Endodermal cell (in vitro differentiated cells): ENCODE measurements around the gene FBXL16. TPM values are rescaled to one million over a fixed set of nuclear protein-coding genes. Genes with fewer than 3 reads are reported as not detected.

Source experiments
- DNase-seq: peaks from one replicate; pipeline ENCODE4 v3.0.0-alpha.2; 2017
- H3K27ac ChIP-seq: 2 replicates; pipeline ENCODE4 v1.5.1; 2013; ENCODE audit warnings: mild to moderate bottlenecking, low read depth, low read length, moderate library complexity
- H3K27me3 ChIP-seq: 2 replicates; pipeline ENCODE4 v1.6.1; 2013; ENCODE audit warnings: mild to moderate bottlenecking, low read length, moderate library complexity; ENCODE audit not compliant: insufficient read depth, control insufficient read depth, poor library complexity, severe bottlenecking
- H3K36me3 ChIP-seq: 2 replicates; pipeline ENCODE4 v1.7.0; 2013; ENCODE audit warnings: mild to moderate bottlenecking, low read length, moderate library complexity; ENCODE audit not compliant: control insufficient read depth, insufficient read depth
- H3K4me1 ChIP-seq: one replicate; pipeline ENCODE4 v1.7.0; 2013; ENCODE audit warnings: low read length; ENCODE audit not compliant: control insufficient read depth, insufficient read depth
- H3K4me3 ChIP-seq: 2 replicates; pipeline ENCODE4 v1.5.1; 2013; ENCODE audit warnings: mild to moderate bottlenecking, low read length, moderate library complexity
- H3K9ac ChIP-seq: 2 replicates; pipeline ENCODE4 v1.6.1; 2013; ENCODE audit warnings: mild to moderate bottlenecking, low read length, moderate library complexity; ENCODE audit not compliant: poor library complexity, severe bottlenecking; ENCODE audit errors: extremely low read depth
- H3K9me3 ChIP-seq: 2 replicates; pipeline ENCODE4 v1.6.1; 2013; ENCODE audit warnings: mild to moderate bottlenecking, low read length, moderate library complexity; ENCODE audit not compliant: control insufficient read depth
- H3K27ac Mint-ChIP-seq: 2 replicates; pipeline ENCODE4 v1.8.0; 2020; ENCODE audit warnings: mixed read lengths
- H3K27me3 Mint-ChIP-seq: 2 replicates; pipeline ENCODE4 v1.8.0; 2021; ENCODE audit warnings: mild to moderate bottlenecking, mixed read lengths; ENCODE audit not compliant: insufficient read depth
- H3K36me3 Mint-ChIP-seq: 2 replicates; pipeline ENCODE4 v1.8.0; 2020; ENCODE audit warnings: low read depth, mixed read lengths
- H3K4me1 Mint-ChIP-seq: 2 replicates; pipeline ENCODE4 v1.8.0; 2020; ENCODE audit warnings: mixed read lengths
- H3K4me3 Mint-ChIP-seq: 2 replicates; pipeline ENCODE4 v1.8.0; 2020; ENCODE audit warnings: mild to moderate bottlenecking, moderate library complexity, mixed read lengths
- H3K9me3 Mint-ChIP-seq: 2 replicates; pipeline ENCODE4 v1.8.0; 2020; ENCODE audit warnings: mild to moderate bottlenecking, mixed read lengths
- CTCF ChIP-seq: fragments of 200-600 bp; sonication (generic); conservative IDR thresholded peaks from 2 replicates; pipeline ENCODE4 v1.5.0; 2021; ENCODE audit warnings: antibody characterized with exemption, mild to moderate bottlenecking
- WGBS, 2 experiments: methylation state at CpG; one replicate each; pipeline versions ENCODE4 v1.1.5 to v1.1.7; 2013; ENCODE audit warnings: missing lambda C conversion rate in 2 of 2, mixed read lengths in 1 of 2; ENCODE audit not compliant: insufficient coverage in 1 of 2, insufficient read length in 1 of 2; 5-methylcytosine and 5-hydroxymethylcytosine counted together
- total RNA-seq, 2 donors: library from RNA; stranded (reverse); fragmentation: NEBNext Ultra II Directional in 1 of 2; extraction: Animal tissue kit (Norgen Biotek cat#: 25700) in 1 of 2; gene quantifications; 2 replicates in 1 of 2; 3 replicates in 1 of 2; pipeline ENCODE4 v1.2.1, GENCODE V29; 2021

Gene FBXL16
- total RNA-seq, 2 donors from 2014 or later, result 0.38 to 2.2 TPM

DNA sequence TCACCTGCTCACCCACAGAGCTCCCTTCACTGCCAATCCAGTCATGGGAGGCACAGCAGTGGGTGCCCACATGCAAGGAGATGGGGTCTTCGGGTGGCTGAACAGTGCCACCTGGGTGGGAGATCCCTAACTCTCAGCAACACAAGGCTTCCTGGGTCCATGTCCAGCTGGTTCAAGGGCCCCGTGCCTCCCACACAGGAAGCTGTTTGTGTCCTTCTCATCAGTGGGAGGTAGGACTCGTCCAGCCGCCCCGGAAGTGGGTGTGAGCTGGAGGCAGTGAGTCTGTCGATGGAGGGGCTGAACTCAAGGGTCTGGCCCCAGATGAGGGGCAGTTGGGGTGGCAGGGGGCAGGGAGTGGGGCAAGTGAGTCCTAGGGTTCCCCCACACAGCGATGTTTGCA, 1.6 kb downstream of the FBXL16 start:
- Histone ChIP-seq H3K9ac (no peak overlapping the region), H3K36me3 (no peaks in the 10 kb centered on the region), H3K4me1 (no peaks in the 10 kb centered on the region), H3K27ac (no peak overlapping the region), H3K4me3 (no peak overlapping the region), H3K27me3 (peaks cover 92% of the 10 kb centered on the region), H3K9me3 (no peaks in the 10 kb centered on the region)
- TF ChIP-seq CTCF, result no peak
- no peak overlapping the region for H3K27ac Mint-ChIP-seq
- H3K9me3 Mint-ChIP-seq, result no peaks in the 10 kb centered on the region
- no peaks in the 10 kb centered on the region for H3K36me3 Mint-ChIP-seq
- peaks cover 87% of the 10 kb centered on the region for H3K27me3 Mint-ChIP-seq
- DNase-seq, result no peak
- no peaks in the 10 kb centered on the region for H3K4me1 Mint-ChIP-seq
- 81% methylated on average over 7 of the region's 7 CpGs; no CpG with 5 or more reads in 1 of the 2 experiments for WGBS, 2 experiments
- H3K4me3 Mint-ChIP-seq, result no peak overlapping the region

DNA sequence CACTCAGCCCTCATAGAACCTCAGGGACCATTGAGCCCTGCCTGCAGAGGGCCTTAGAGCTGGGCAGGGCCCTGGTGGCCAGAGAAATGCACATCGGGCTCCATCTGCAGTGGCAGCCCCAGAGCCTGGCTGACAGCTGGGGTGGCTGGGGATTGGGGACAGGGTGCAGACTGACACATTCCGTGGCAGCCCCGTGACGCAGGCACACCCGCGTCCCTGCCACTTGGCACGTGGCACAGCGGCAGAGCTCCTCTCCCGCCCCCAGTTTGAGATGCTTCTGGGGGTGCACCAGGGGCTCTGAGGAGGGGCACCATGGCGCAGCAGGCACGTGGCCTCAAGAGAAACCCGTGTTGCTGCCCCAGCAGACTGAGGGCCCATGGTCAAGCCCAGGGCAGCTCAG, 2.2 kb downstream of the FBXL16 start:
- DNase-seq, result no peak
- Histone ChIP-seq H3K36me3 (no peaks in the 10 kb centered on the region), H3K9ac (no peak overlapping the region), H3K27me3 (peaks cover 92% of the 10 kb centered on the region), H3K27ac (no peak overlapping the region), H3K4me1 (no peaks in the 10 kb centered on the region), H3K4me3 (no peak overlapping the region), H3K9me3 (no peaks in the 10 kb centered on the region)
- H3K27ac Mint-ChIP-seq, result no peak overlapping the region
- H3K4me3 Mint-ChIP-seq, result no peak overlapping the region
- peak; percentile 16 for TF ChIP-seq CTCF
- H3K27me3 Mint-ChIP-seq, result peaks cover 87% of the 10 kb centered on the region
- H3K9me3 Mint-ChIP-seq, result no peaks in the 10 kb centered on the region
- no peaks in the 10 kb centered on the region for H3K36me3 Mint-ChIP-seq
- 89 to 100% methylated on average over 1 to 12 of the region's 12 CpGs for WGBS, 2 experiments
- no peaks in the 10 kb centered on the region for H3K4me1 Mint-ChIP-seq

DNA sequence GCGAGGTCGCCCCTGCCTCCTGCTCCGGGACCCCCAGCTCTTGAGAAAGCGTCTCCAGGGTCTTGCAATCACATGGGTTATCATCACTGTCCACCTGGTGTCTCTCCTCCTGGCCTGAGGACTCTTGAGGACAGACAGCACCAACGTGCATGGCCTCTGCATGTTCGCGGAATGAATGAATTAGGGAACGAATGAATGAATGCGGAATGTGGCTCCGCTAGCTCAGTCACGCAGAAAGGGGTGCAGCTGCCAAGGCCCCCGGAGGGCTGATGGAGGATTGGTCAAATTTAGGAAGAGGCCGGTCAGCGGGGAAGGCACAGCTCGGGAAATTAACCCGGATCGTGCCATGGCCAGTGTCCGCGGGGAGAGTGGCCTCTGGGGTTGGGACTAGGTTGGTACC, 3.3 kb downstream of the FBXL16 start:
- TF ChIP-seq CTCF, result no peak
- no peak overlapping the region for H3K4me3 ChIP-seq
- H3K36me3 ChIP-seq, result no peaks in the 10 kb centered on the region
- H3K27ac Mint-ChIP-seq, result no peak overlapping the region
- no peak overlapping the region for H3K4me3 Mint-ChIP-seq
- no peaks in the 10 kb centered on the region for H3K4me1 ChIP-seq
- peaks cover 88% of the 10 kb centered on the region for H3K27me3 Mint-ChIP-seq
- DNase-seq, result no peak
- H3K9me3 Mint-ChIP-seq, result no peaks in the 10 kb centered on the region
- H3K9me3 ChIP-seq, result no peaks in the 10 kb centered on the region
- 85% methylated on average over 15 to 19 of the region's 19 CpGs for WGBS, 2 experiments
- no peak overlapping the region for H3K27ac ChIP-seq
- peaks cover 92% of the 10 kb centered on the region for H3K27me3 ChIP-seq
- H3K36me3 Mint-ChIP-seq, result no peaks in the 10 kb centered on the region
- no peaks in the 10 kb centered on the region for H3K4me1 Mint-ChIP-seq
- H3K9ac ChIP-seq, result no peak overlapping the region
